ENCODE data around the gene RXFP4. TPM values are rescaled to one million over a fixed set of nuclear protein-coding genes. Genes with fewer than 3 reads are reported as not detected.

Gene RXFP4
- total and polyA plus RNA-seq, 2 of the 13 experiments (the other 11 are each of a cell fraction or from before 2014, with no cell fraction given), result 0.38 to 1.4 TPM

GRCh38 chr1:155934097-155934935 lies 7.1 kb upstream of the RXFP4 start, which contains the start of gene KHDC4 (continued):
- TF ChIP-seq CSRNP1 (CRISPR knock-in tag; IDR thresholded peaks at IDR 0.05), result 0 out of 2 replicates have a peak, but pooled peaks have one; percentile 74
- no peak for TF ChIP-seq ZNF138 (CRISPR knock-in tag; IDR thresholded peaks at IDR 0.05; ENCODE audit: low read depth)
- TF ChIP-seq PHB2 (IDR thresholded peaks at IDR 0.05; ENCODE audit: partially characterized antibody), result no peak
- TF ChIP-seq REST (IDR thresholded peaks at IDR 0.05; ENCODE audit: borderline replicate concordance in 1 of 2, low read depth in 1 of 2, low read length in 2 of 2), result 0 out of 4 replicates have a peak, but pooled peaks of 1 of the 2 experiments have one; percentile 20
- TF ChIP-seq ZBTB1 (CRISPR knock-in tag; IDR thresholded peaks at IDR 0.05; ENCODE audit: borderline replicate concordance), result no peak
- TF ChIP-seq JUND (CRISPR knock-in tag; IDR thresholded peaks at IDR 0.05), result no peak
- TF ChIP-seq ISX (CRISPR knock-in tag; conservative IDR thresholded peaks at IDR 0.05), result no peak
- TF ChIP-seq PLSCR1 (CRISPR knock-in tag; IDR thresholded peaks at IDR 0.05; ENCODE audit: borderline replicate concordance), result no peak
- no peak; the same call in 1 of the 2 replicates for TF ChIP-seq GATA4 (IDR thresholded peaks at IDR 0.05; ENCODE audit: borderline replicate concordance, low read depth)
- TF ChIP-seq REL (CRISPR knock-in tag; conservative IDR thresholded peaks at IDR 0.05), result no peak
- 0 out of 2 replicates have a peak, but pooled peaks have one; percentile 60 for TF ChIP-seq ARHGAP35 (CRISPR knock-in tag; IDR thresholded peaks at IDR 0.05; ENCODE audit: borderline replicate concordance)
- peak; percentile 50 for TF ChIP-seq ZBTB25 (CRISPR knock-in tag; IDR thresholded peaks at IDR 0.05)
- no peak for TF ChIP-seq SKI (IDR thresholded peaks at IDR 0.05; ENCODE audit: partially characterized antibody)
- peak; percentile 86 for TF ChIP-seq HDAC1 (CRISPR knock-in tag; IDR thresholded peaks at IDR 0.05)
- TF ChIP-seq HNRNPK (IDR thresholded peaks at IDR 0.05; ENCODE audit: low read depth, low read length, poor library complexity, severe bottlenecking), result no peak
- no peak for TF ChIP-seq MATR3 (CRISPR knock-in tag; IDR thresholded peaks at IDR 0.05)
- peak; percentile 14 to 32; a peak in 1 of 4 replicates for TF ChIP-seq MAFK (conservative IDR thresholded peaks at IDR 0.05 in 1 of 2, IDR thresholded peaks at IDR 0.05 in 1 of 2; ENCODE audit: low read length in 2 of 2)
- no peak for TF ChIP-seq ZSCAN29 (CRISPR knock-in tag; conservative IDR thresholded peaks at IDR 0.05)
- TF ChIP-seq NFKBIZ (CRISPR knock-in tag; IDR thresholded peaks at IDR 0.05), result 0 out of 2 replicates have a peak, but pooled peaks have one; percentile 51
- no peak for TF ChIP-seq NFATC3 (CRISPR knock-in tag; IDR thresholded peaks at IDR 0.05)
- no peak for TF ChIP-seq ZNF20 (CRISPR knock-in tag; IDR thresholded peaks at IDR 0.05)
- TF ChIP-seq BRD4 (CRISPR knock-in tag; IDR thresholded peaks at IDR 0.05), result peak; percentile 95

All from HepG2 (cell line).